Hippocampal formation (tissue), 2 donors: ENCODE measurements around the gene CDCA5.

Experiments used
- DNase-seq, 2 donors: peaks; one replicate each; lab custom pipeline; 2025; lab: John Stamatoyannopoulos, UW

CDCA5 gene

DNA sequence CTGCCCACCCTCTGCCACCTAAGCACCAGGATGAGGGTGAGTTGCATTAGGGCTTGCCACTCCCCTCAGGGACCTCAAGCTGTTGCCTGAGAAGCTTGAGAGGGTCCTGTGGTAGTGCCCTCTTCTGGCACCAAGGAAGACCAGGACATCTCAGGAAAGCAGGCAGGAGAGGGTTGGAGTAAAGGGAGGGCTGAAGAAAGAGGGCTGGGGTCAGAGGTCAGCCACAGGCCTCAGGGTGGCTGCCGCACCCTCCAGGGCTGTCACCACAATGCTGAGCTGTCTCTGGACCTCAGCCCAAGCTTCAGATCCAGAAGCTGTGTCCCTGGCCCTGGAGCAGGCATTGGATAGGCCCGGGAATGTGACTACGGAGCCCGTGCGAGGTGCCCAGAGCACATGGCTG, 38.8 kb downstream of the CDCA5 start:
- DNase-seq, result no peak

DNA sequence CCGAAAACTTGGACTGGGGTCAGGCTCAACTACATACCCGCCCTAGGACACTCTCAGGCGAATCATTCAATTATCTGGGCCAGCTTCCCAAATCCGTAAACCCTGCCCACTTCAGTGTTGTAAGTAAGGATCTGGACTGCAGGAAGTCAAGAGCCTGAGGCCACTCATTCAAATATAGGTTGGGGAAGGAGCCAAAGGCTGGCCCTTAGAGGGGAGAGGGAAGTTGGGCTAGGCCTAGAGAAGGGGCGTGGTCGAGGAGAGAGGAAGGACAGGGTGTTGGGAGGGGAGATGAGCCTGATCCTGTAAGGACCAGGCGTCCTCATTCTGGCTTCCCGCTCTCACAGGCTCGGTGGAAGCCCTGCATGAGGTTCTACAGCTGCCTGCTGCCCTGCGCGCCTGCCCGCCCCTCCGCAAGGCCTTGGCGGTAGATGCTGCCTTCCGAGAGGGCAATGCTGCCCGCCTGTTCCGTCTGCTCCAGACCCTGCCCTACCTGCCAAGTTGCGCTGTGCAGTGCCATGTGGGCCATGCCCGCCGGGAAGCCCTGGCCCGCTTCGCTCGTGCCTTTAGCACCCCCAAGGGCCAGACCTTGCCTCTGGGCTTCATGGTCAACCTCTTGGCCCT, 39.8 kb downstream of the CDCA5 start:
- peak; percentile 5 to 18 for DNase-seq

DNA sequence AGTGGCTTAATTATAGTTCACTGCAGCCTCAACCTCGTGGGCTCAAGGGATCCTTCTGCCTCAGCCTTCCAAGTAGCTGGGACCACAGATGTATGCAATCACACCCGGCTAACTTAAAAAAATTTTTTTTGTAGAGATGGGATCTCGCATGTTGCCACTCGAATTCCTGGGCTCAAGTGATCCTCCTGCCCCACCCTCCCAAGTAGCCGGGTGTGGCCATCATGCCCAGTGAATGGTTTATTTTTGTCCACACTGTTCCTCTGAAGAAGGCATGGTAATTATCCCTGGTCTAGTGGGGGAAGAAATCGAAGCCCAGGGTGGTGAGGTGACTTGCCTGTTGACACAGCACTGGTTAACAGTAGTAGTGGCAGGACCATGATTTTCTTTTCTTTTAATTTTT, 40.9 kb downstream of the CDCA5 start:
- DNase-seq, result no peak

DNA sequence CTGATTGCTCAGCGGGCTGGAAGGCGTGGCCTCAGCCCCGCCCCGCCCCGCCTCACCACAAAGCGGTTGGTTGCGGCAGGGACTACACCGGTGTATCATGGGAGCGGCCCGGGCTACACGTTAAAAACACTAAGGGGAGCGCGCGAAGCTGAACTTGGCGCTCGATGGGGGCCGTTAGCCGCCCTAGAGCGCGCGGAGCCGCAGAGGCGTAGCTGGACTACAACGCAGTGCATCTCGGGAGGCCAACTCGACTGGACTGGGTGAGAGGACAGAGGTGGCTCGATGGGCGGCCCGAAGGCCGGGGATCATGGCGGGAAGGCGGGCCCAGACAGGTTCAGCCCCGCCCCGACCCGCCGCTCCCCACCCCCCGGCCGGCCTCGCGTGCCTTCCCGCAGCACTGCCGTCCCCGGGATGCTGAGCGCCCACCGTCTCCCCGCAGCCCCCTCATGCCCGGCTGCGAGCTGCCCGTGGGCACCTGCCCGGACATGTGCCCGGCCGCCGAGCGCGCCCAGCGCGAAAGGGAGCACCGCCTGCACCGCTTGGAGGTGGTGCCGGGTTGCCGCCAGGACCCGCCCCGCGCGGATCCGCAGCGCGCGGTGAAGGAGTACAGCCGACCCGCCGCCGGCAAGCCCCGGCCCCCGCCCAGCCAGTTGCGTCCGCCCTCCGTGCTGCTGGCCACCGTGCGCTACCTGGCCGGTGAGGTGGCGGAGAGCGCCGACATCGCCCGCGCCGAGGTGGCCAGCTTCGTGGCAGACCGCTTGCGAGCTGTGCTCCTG, 42.8 kb downstream of the CDCA5 start, which contains the start of gene SAC3D1:
TSS of gene SAC3D1 (plus strand) at position 364 of the 776 bp plus-strand sequence. CDS start at position 447, 83 bp downstream.
- peak; percentile 94 to 95 for DNase-seq

DNA sequence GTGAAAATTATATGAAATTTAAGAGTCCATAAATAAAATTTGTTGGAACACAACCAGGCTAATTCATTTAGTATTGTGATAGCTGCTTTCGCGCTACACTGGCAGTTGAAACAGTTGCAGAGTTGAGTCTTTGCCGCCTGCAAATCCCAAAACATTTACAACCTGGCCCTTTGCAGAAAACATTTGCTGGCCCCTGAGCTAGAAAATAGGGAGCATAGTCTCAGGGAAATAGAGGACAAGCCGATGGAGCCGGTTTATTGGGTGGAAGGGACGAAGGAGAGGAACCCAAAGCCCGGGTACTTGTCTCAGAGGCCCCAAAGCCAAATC, 43.4 kb downstream of the CDCA5 start:
- DNase-seq, result no peak

DNA sequence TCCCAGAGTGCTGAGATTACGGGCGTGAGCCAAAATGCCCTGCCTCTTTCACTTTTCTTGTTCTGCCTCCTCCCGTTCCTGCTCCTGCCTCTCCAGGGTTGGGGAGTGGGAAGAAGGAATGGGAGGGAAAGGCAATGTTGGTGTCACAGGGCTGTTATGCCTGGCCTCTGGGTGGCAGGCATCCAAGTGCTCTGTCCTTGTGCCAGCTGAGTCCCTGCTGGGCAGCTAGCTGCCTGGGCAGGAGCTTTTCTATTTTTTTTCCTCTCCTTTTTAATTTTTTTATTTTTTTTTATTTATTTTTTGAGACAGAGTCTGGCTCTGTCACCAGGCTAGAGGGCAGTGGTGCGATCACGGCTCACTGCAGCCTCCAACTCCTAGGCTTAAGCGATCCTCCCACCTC, 46.9 kb downstream of the CDCA5 start:
- DNase-seq, result peak; percentile 13 to 58

DNA sequence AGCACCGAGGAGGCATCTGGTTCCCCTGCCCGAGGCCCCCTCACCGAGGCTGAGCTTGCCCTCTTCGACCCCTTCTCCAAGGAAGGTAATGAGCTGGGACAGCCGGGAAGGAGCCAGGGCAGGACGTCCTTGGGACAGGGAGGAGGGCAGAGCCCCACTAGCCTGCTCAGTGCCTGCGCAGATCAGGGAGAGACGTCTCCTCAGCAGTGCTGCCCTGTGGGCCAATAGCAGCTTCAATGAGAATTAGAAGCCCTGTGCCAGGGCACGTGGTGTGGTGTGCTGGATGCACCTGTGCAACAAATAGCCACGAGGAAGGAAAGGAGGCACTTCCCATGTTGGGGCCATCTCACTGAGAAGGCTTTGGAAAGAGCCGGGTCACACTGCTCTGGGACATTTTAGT, 48.3 kb downstream of the CDCA5 start:
- DNase-seq, result no peak

DNA sequence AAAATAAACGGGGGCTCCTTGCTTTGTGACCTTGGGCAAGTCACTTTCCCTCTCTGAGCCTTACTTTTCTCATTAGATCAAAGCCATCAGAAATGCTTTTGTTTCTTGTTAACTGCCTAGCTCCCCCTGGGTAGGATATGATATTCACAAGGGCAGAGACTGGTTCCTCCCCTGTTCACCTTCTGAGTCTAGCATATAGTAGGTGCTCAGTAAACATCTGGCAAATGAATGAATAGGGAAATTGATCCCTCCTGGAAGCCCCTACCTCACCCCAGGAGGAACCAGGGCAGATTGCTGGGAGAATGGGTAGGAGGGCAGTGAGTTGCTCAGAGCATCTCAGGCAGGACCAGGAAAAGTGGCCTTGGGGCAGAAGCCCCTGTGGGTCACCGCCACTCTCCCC, 49.4 kb downstream of the CDCA5 start:
- no peak for DNase-seq

DNA sequence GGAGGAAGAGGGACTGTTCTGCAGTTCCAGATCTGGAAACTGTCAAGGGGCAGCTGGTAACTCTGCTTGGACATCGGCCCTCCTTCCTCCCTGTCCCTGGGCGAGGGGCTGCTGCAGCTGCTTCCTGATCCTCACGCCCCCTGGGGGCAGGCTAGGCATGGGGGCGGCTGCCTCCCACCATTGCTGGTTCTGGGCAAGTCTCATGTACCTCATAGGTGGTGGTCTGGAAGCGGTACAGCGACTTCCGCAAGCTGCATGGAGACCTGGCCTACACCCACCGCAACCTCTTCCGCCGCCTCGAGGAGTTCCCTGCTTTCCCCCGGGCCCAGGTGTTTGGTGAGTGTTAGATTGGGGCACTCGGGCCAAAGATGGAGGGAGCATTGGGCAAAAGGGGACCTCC, 51.6 kb downstream of the CDCA5 start:
- no peak for DNase-seq
